Caco-2 (cell line): ENCODE results near the gene LYVE1. TPM values are rescaled to one million over a fixed set of nuclear protein-coding genes. Genes with fewer than 3 reads are reported as not detected.
A peak's percentile ranks its signal among the peaks of the same experiment; 100 is the strongest.

Experiments used
- Bru-seq: library from RNA; stranded (reverse); fragments of 400-500 nt; gene quantifications from one replicate; lab custom pipeline; 2021; lab: Mats Ljungman, UMichigan
- BruChase-seq, 2 experiments: library from RNA; stranded (reverse); fragments of 400-500 nt; gene quantifications; one replicate each; lab custom pipeline; 2021; lab: Mats Ljungman, UMichigan
- BruUV-seq: library from RNA; stranded (reverse); fragments of 400-500 nt; replicated peaks from 2 replicates; lab custom pipeline; 2021; lab: Mats Ljungman, UMichigan
- CTCF ChIA-PET: fragments of 300-600 bp; sonication (Branson Sonifier 250); formaldehyde crosslinking; loops from one replicate; lab custom pipeline; 2022; ENCODE audit warnings: antibody characterized with exemption; lab: Charles Lee
- POLR2A ChIA-PET: fragments of 300-600 bp; sonication (Branson Sonifier 250); formaldehyde crosslinking; loops from one replicate; lab custom pipeline; 2022; ENCODE audit warnings: antibody characterized with exemption; lab: Charles Lee
- DNase-seq, 2 experiments: peaks; one replicate each; pipeline versions ENCODE4 v3.0.0 to v3.0.0-alpha.2; 2020 to 2022
- H3K27me3 ChIP-seq: replicated peaks from 2 replicates; pipeline ENCODE4 v1.6.0; 2011; ENCODE audit warnings: low read length; ENCODE audit not compliant: control insufficient read depth, insufficient read depth
- H3K36me3 ChIP-seq: 2 replicates; pipeline ENCODE4 v1.5.1; 2011; ENCODE audit warnings: low read length; ENCODE audit not compliant: control insufficient read depth, insufficient read depth
- H3K4me1 ChIP-seq: fragments of 250-450 bp; sonication (Bioruptor Pico); 2 replicates; pipeline ENCODE4 v1.5.1; 2020; ENCODE audit warnings: mild to moderate bottlenecking
- H3K4me3 ChIP-seq: 2 replicates; pipeline ENCODE4 v1.5.1; 2011; ENCODE audit warnings: low read depth, mild to moderate bottlenecking, control low read depth, low read length
- H3K9me3 ChIP-seq: fragments of 250-450 bp; sonication (Bioruptor Pico); 2 replicates; pipeline ENCODE4 v1.5.1; 2020; ENCODE audit warnings: mild to moderate bottlenecking, moderate library complexity
- H3K27ac Mint-ChIP-seq: one replicate; pipeline ENCODE4 v1.8.0; 2022; ENCODE audit warnings: mixed read lengths; ENCODE audit not compliant: unreplicated experiment
- H3K27me3 Mint-ChIP-seq: one replicate; pipeline ENCODE4 v1.8.0; 2022; ENCODE audit warnings: mixed read lengths; ENCODE audit not compliant: insufficient read depth, unreplicated experiment
- H3K36me3 Mint-ChIP-seq: one replicate; pipeline ENCODE4 v1.8.0; 2022; ENCODE audit warnings: mild to moderate bottlenecking, mixed read lengths; ENCODE audit not compliant: insufficient read depth, unreplicated experiment
- H3K4me1 Mint-ChIP-seq: one replicate; pipeline ENCODE4 v1.8.0; 2022; ENCODE audit warnings: low read depth, mixed read lengths; ENCODE audit not compliant: unreplicated experiment
- H3K4me3 Mint-ChIP-seq: one replicate; pipeline ENCODE4 v1.8.0; 2022; ENCODE audit warnings: mild to moderate bottlenecking, moderate library complexity, mixed read lengths; ENCODE audit not compliant: unreplicated experiment
- H3K9me3 Mint-ChIP-seq: one replicate; pipeline ENCODE4 v1.8.0; 2022; ENCODE audit warnings: mixed read lengths; ENCODE audit not compliant: unreplicated experiment
- CTCF ChIP-seq, 2 experiments: fragments of 200-600 bp in 1 of 2; IDR thresholded peaks; 1 replicate in 1 of 2; 2 replicates in 1 of 2; pipeline versions ENCODE4 v1.5.1 to v1.8.0; 2011 to 2022; ENCODE audit warnings: antibody characterized with exemption in 1 of 2, control low read depth in 1 of 2, inconsistent platforms in 1 of 2, low read depth in 1 of 2, low read length in 1 of 2, mild to moderate bottlenecking in 1 of 2, moderate library complexity in 1 of 2; ENCODE audit not compliant: insufficient read depth in 1 of 2, severe bottlenecking in 1 of 2, unreplicated experiment in 1 of 2
- intact Hi-C: fragments of 100-400 bp; cut with micrococcal nuclease; formaldehyde crosslinking; loops from one replicate; pipeline ENCODE4 v1.10.0; 2022; ENCODE audit not compliant: unreplicated experiment
- long read RNA-seq: library from polyadenylated mRNA; stranded (forward); transcript quantifications from one replicate; pipeline ENCODE4 v2.0.0, GENCODE V29; 2022
- total RNA-seq: library from RNA; stranded (reverse); gene quantifications from 2 replicates; pipeline ENCODE4 v1.2.3, GENCODE V29; 2022

Gene LYVE1
- total RNA-seq (not detected in 2 replicates), Bru-seq, nascent RNA (not detected), BruChase-seq, experiment 1, labeled RNA remaining after a 2-hour chase (percentile 7 among the genes with signal in this experiment), BruChase-seq, experiment 2, labeled RNA remaining after a 6-hour chase (not detected)
- long read RNA-seq, result 0 reads

- Mint-ChIP-seq H3K27me3 (no peaks in the 10 kb centered on the region), H3K4me1 (no peaks in the 10 kb centered on the region), H3K36me3 (no peaks in the 10 kb centered on the region), H3K27ac (no peak within 1 kb of the TSS), H3K4me3 (no peak within 1 kb of the TSS), H3K9me3 (no peaks in the 10 kb centered on the region)
- no peaks in the 10 kb centered on the region for H3K36me3 ChIP-seq
- H3K4me1 ChIP-seq, result no peaks in the 10 kb centered on the region
- no peak for DNase-seq
- no TSS peak for BruUV-seq
- no peaks in the 10 kb centered on the region for H3K27me3 ChIP-seq
- POLR2A ChIA-PET, result no interaction called here
- CTCF ChIA-PET, result no interaction called here
- intact Hi-C loops, result no loop called here
- no peak for TF ChIP-seq CTCF (IDR thresholded peaks at IDR 0.05; ENCODE audit: insufficient read depth in 1 of 2, low read depth in 1 of 2, low read length in 1 of 2, severe bottlenecking in 1 of 2, unreplicated experiment in 1 of 2)
- no peak within 1 kb of the TSS for H3K4me3 ChIP-seq
- H3K9me3 ChIP-seq, result no peaks in the 10 kb centered on the region
These were observed at the start of gene LYVE1 for GRCh38 chr11:10568486-10568941. LYVE1 (minus strand) TSS chr11:10568665; CDS start chr11:10568532, 133 bp downstream.

GRCh38 chr11:10617551-10617950, 49.1 kb upstream of the LYVE1 start:
- ChIA-PET POLR2A (no interaction called here), CTCF (interaction anchor here (0.6 to 1.5 kb wide), 2 partner anchors 59 to 77 kb away, joined by 3 to 6 read pairs; partner anchors contain the start of gene RNF141)
- H3K4me3 Mint-ChIP-seq, result no peak overlapping the region
- Histone ChIP-seq H3K4me3 (no peak overlapping the region), H3K27me3 (no peaks in the 10 kb centered on the region), H3K9me3 (no peaks in the 10 kb centered on the region; the same call in 1 of the 2 replicates), H3K36me3 (no peaks in the 10 kb centered on the region), H3K4me1 (no peaks in the 10 kb centered on the region)
- no peaks in the 10 kb centered on the region for H3K36me3 Mint-ChIP-seq
- no peak for DNase-seq
- TF ChIP-seq CTCF (IDR thresholded peaks at IDR 0.05; ENCODE audit: insufficient read depth in 1 of 2, low read depth in 1 of 2, low read length in 1 of 2, severe bottlenecking in 1 of 2, unreplicated experiment in 1 of 2), result no peak
- intact Hi-C loops, result no loop called here
- no peaks in the 10 kb centered on the region for H3K4me1 Mint-ChIP-seq
- no TSS peak for BruUV-seq
- H3K27ac Mint-ChIP-seq, result no peak overlapping the region
- peaks cover 4% of the 10 kb centered on the region for H3K9me3 Mint-ChIP-seq
- H3K27me3 Mint-ChIP-seq, result peaks cover under 1% of the 10 kb centered on the region

- H3K36me3 Mint-ChIP-seq, result no peaks in the 10 kb centered on the region
- Histone ChIP-seq H3K9me3 (no peaks in the 10 kb centered on the region; the same call in 1 of the 2 replicates), H3K27me3 (no peaks in the 10 kb centered on the region), H3K4me3 (no peak overlapping the region), H3K36me3 (no peaks in the 10 kb centered on the region), H3K4me1 (no peaks in the 10 kb centered on the region)
- TF ChIP-seq CTCF (IDR thresholded peaks at IDR 0.05; ENCODE audit: insufficient read depth in 1 of 2, low read depth in 1 of 2, low read length in 1 of 2, severe bottlenecking in 1 of 2, unreplicated experiment in 1 of 2), result no peak
- H3K27ac Mint-ChIP-seq, result no peak overlapping the region
- BruUV-seq, result no TSS peak
- CTCF ChIA-PET, result no interaction called here
- H3K9me3 Mint-ChIP-seq, result peaks cover 10% of the 10 kb centered on the region
- intact Hi-C loops, result no loop called here
- no peak overlapping the region for H3K4me3 Mint-ChIP-seq
- POLR2A ChIA-PET, result no interaction called here
- no peaks in the 10 kb centered on the region for H3K4me1 Mint-ChIP-seq
- DNase-seq, result no peak
- peaks cover 7% of the 10 kb centered on the region for H3K27me3 Mint-ChIP-seq
These were observed 43.8 kb upstream of the LYVE1 start for GRCh38 chr11:10611979-10612862.
